HG02840 (cell line): ENCODE data around the gene MDC1.
A peak's percentile ranks its signal among the peaks of the same experiment; 100 is the strongest.
"Not testable (repeated sequence)": the region's sequence is repeated elsewhere in the genome, so short reads cannot be mapped to it uniquely, and the experiment has no call there.

ENCODE experiments used
- ATAC-seq: cut with Tn5 transposase; IDR thresholded peaks from one replicate; pipeline ENCODE4 v1.9.1; 2021; ENCODE audit warnings: mild to moderate bottlenecking, moderate library complexity, moderate number of reproducible peaks; ENCODE audit not compliant: unreplicated experiment, low FRiP score

Gene MDC1

DNA sequence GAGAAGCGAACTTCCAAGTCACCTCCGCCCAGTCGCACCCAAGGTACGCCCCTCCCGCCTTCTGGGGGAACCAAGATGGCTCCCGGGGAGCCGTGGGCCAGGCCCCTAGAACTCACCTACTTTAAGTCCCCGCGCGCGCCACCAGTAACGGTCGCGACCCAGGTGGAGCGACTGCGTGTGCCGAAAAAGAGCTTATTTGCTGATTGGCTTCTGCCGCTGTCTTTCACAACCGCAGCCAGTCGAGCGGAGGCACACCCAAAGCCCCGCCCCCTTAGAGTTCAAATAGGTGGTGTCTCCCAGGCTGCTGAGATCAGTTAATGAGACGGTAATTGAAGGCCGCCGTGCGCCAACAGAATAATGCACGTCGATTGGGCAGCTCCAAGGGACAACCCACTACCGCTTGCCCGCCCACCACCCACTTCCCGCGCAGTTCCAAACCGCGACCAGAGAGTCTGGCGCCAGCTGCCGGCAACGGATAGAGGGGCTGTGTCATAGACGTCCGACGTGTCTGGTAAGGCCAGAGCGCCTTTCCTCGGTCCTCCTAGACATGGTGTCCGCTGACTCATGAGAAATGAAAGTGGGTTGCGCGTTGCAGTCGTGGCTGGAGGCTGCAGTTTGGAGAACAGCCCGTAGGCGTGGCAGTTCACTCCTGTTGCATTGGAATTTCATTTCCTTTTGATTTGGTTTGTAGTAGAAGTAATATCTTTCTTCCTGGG is at the start of gene MDC1:
Gene MDC1, minus strand, starts transcription at position 153 of the 716 bp plus-strand sequence. CDS start 2,106 bp downstream, outside the sequence.
- peak; percentile 64 for ATAC-seq

- ATAC-seq = no peak
Measured at GRCh38 chr6:30766461-30767157, 49.5 kb upstream of the MDC1 start.

- not testable (repeated sequence) for ATAC-seq
Measured at GRCh38 chr6:30765495-30765894, 48.4 kb upstream of the MDC1 start.

DNA sequence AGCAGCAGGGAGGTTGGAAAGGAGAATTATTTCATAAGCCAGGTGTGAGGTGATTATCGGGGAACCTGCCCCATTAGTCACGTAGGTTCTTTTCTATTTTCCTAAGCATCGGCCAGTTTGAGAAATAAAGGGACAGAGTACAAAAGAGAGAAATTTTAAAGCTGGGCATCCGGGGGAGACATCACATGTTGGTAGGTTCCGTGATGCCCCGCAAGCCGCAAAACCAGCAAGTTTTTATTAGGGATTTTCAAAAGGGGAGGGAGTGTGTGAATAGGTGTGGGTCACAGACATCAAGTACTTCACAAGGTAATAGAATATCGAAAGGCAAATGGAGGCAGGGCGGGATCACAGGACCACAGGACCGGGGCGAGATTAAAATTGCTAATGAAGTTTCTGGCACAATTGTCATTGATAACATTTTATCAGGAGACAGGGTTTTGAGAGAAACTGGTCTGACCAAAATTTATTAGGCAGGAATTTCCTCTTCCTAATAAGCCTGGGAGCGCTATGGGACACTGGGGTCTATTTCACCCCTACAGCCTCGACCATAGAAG is 47.5 kb upstream of the MDC1 start:
- ATAC-seq = not testable (repeated sequence)

DNA sequence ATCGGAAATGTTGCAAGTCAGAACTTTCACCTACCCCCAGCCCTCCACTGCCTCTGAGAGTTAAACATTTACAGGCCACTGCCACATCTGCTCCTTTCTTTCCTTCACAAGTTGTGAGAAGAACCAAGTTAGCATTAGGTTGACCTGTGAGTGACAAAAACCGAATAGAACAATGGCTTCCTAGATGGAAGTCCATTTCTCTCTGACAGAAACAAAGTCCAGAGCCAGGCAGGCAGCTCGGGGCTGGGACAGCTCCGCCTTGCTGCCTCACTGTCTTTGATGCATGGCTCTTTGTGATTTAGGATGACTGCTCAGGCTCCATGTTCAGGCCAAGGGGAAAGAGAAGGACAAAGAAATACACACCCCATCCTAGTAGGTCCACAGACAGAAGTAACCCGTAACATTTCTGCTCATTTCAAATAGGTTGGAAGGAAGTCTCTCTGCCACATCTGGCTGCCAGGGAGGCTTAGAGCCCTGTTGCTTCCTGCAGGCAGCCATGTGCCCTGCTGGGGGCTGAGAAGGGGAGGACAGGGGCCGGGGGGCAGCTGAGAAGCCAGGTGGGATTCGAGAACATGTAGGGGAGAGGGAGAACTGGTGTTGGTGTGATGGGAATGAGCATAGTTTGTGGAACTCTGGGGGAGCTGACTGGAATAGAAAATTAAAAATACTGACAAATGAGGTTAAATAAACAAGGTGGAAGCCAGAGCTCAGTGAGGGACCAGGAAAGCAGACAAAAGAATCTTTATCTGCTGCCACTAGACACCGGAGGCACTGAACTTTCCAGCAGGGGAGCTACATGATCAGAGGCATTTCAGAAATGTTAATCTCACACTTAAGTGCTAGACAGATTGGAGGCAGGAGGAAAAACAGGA is 46.8 kb upstream of the MDC1 start:
- ATAC-seq = no peak

DNA sequence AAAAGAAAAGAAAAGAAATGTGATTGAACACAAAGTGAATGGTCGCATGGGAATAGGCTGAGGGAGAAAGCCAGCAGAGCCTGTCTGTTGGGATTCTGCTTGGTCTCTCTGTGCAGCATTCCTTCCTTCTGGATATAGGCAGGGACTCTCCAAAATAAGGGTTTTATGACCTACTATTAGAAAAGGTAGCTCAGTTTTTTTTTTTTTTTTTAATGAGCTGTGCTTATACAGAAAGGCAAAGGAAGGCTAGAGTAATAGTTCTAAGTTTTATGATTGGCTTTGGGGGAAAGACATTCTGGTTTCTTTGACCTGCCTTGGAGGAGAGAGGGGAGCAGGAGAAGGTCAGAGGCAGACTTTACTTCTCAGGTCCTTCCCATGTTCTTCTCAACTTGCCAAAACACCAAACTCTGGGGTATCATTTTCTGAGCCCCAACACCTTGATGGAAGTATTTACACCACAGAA is 46.1 kb upstream of the MDC1 start:
- no peak for ATAC-seq

- ATAC-seq = no peak
Measured at GRCh38 chr6:30761791-30762429, 44.8 kb upstream of the MDC1 start.

DNA sequence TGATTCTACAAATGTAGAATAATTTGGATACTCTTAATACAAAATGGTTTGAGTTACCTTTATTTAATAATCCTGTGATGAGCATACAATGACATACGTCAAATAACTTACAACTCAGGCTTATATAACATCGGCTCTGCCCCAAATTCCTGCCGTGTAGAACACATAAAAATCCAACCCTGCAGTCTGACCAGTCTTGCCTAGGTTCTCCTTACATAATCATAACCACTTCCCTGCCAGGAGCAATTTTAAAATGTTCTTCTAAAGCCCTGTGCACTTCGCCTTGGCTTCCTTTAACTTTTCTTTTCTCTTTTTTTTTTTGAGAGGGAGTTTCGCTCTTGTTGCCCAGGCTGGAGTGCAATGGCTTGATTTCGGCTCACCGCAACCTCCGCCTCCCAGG is 43.5 kb upstream of the MDC1 start:
- no peak for ATAC-seq

- ATAC-seq = no peak
Measured at GRCh38 chr6:30759575-30760239, 42.6 kb upstream of the MDC1 start.

DNA sequence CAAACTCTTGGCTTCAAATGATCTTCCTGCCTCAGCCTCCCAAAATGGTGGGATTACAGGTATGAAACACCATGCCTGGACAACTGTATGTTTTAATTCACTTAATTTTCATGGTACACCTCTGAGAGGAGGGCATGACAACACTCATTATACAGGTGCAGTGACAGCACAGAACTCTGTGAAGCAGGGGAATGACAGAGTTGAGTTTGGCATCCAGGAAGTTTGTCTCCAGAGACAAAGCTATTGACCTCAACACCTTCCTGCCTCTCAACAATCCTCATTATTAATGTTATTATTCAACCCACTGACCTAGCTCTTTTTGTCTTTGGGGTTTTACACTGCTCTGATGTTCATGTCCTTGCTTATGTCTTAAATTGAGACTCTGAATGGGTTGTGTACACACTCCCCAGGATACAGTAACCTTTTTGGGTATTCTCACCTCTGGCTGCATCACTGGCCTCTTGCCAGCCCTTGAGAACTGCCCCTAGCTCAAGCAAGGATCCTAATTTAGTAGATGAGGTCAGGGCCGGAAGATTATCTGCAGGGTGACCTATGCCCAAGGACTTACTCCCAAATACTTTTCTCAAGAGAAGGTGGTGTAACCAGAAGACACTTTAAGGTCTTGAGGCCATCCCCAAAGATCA is 40.3 kb upstream of the MDC1 start:
- no peak for ATAC-seq

GRCh38 chr6:30756405-30757003 is 39.4 kb upstream of the MDC1 start:
- ATAC-seq = not testable (repeated sequence)

DNA sequence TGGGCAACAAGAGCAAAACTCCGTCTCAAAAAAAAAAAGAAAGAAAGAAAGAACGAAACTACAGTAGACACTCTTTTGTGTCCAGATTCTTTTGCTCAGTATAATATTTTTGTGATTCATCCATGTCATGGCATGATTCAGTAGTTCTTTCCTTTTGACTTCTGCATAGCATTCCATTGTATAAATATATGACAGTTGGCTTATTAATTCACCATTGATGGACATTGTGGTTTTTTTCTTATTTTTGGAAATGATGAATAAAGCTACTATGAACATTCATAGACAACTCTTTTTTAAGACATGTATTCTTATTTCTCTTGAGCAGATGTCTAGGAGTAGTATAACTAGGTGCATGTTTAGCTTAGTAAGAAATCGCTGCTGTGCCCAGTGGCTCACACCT is 37.5 kb upstream of the MDC1 start:
- ATAC-seq = no peak

DNA sequence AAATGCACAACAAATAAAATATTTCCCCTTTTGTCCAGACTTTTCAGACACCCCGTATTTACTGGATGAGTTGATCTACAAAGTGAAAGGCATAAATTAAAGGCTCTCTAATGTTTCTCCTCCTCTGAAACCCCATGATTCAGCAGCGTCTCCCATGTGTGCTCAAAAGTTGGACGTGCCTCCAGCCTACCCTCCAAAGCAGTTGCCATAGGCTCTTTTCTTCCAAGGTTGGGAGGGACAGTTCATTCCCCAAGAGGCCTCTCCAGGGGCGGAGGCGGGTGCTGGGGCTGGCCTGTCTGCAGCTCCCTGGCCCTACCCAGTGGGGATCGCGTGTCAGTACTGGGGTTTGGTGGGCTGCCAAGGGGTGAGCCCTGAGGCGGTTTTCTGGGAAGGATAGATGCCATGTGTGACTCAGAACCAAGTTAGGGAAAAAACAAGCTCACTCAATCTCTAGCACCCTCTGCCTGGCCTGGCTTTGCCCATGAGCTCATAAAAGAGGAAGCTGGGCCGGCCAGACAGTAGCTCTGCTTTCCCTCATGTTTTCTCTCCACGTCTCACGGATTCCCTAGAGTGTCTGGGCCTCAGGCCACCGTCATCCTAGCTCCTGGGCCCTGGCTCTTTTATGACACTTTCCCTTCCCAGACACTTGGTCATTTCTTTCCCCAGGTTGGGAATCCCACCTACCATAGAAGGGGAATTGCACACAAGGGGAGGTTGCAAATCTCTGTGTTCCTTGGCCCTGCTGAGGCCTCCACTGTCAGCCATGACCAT is 35.3 kb upstream of the MDC1 start:
- no peak for ATAC-seq

DNA sequence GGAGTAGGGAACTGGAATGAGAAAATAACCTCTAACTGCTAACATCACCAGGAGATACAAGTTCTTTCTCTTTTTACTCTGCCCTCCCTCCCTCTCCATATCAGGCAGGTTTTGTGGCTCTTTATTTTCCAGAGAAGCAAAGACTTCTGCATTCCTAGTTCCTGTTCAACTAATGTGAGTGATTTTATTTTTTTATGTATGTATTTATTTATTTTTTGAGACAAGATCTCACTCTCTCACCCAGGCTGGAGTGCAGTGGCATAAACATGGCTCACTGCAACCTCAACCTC is 33.2 kb upstream of the MDC1 start:
- no peak for ATAC-seq

DNA sequence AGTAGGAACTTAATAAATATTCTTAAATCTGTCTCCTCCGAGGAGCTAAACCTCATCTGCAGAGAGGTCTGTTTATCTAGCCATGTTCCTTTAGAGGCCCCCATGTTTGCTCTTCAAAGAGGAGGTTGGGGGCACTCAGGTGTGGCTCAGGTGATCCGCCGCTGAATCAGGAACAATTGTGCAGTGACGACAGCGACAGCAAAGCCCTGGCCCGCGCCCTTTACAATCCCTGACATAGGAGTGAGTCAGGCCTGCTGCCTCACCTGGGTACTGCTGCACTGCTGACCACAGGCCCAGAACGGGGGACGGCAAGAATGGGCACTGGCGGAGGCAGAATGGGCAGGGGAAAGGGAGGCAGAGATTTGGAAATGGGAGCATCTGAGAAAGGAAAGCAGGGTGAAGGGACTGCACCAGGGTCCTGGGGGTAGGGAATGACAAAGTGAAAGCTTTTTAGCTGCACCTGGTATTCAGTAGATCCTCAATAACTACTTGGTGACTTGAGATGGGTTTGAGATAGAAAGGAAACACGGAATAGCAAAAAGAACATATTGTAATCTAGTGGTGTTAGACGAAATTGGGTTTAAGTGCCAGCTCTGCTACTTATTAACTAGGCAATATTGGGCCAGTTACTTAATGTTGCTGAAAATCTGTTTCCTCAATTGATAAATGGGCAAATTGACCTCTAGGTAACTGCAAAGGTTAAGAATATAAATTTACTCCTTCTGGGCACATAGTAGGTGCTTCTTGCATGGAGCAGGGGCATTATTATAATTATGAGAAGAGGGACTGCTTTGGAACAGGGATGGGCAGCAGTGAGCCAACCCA is 32.7 kb upstream of the MDC1 start:
- no peak for ATAC-seq

- no peak for ATAC-seq
Measured at GRCh38 chr6:30748851-30749540, 31.9 kb upstream of the MDC1 start.
